Astrocyte of the spinal cord (primary cell): ENCODE data around the gene TRAIP.

Source experiments
- DNase-seq: peaks from one replicate; pipeline ENCODE4 v3.0.0; 2011; ENCODE audit warnings: low read depth, low spot score
- H3K4me3 ChIP-seq: 2 replicates; pipeline ENCODE4 v1.5.1; 2011; ENCODE audit warnings: low read depth, mild to moderate bottlenecking, low read length, moderate library complexity
- in situ Hi-C: cut with HindIII; loops from 2 replicates; pipeline ENCODE4 v1.10.0; 2017; ENCODE audit warnings: low sequenced_read_pairs
- TF ChIP-seq, protein P1 (sequence below): IDR thresholded peaks from 2 replicates; pipeline ENCODE4 v1.5.1; 2012; ENCODE audit warnings: low read depth, mild to moderate bottlenecking, low read length, inconsistent platforms

Gene TRAIP

DNA sequence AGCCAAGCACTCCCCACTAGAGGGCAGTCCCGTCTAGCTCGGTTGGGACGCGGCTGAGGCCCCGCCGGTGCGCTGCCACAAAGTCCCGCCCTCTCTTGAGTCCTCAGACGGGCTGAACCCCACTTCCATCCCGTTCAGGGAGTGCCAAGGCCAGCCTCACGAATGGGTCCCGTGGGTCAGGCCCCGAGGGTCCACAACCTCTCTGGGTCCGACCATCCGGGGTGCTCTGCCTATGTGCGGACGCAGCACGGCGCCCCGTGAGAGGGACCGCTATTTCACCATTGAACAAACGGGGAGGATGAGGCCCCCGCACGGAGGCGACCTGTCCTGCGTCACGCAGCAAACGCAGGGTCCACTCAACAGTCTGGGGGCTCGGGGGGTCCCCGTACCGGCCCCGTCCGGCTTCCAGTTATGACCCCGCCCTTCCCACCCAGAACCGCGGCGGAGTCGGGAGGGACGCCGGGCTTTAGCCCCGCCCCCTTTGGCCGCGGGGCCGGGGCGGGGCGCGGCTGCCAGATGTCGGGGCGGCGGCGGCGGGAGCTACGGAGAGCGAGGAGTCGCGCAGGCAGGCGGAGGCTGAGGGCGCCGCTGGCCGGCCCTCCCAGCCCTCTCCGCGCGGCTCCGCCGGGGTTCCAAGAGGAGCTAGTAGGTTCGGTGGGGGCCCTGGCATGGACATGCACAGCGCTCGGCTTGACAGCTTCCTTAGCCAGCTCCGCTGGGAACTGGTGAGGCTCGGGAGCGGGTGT, 53.5 kb downstream of the TRAIP start, which contains the start of gene INKA1:
INKA1 (plus strand) TSS at position 543 of the 746 bp plus-strand sequence; CDS start at position 675, 132 bp downstream.
- DNase-seq = peak; percentile 79
- peak within 1 kb of the TSS; percentile 66 for H3K4me3 ChIP-seq
- TF ChIP-seq, protein P1, sequence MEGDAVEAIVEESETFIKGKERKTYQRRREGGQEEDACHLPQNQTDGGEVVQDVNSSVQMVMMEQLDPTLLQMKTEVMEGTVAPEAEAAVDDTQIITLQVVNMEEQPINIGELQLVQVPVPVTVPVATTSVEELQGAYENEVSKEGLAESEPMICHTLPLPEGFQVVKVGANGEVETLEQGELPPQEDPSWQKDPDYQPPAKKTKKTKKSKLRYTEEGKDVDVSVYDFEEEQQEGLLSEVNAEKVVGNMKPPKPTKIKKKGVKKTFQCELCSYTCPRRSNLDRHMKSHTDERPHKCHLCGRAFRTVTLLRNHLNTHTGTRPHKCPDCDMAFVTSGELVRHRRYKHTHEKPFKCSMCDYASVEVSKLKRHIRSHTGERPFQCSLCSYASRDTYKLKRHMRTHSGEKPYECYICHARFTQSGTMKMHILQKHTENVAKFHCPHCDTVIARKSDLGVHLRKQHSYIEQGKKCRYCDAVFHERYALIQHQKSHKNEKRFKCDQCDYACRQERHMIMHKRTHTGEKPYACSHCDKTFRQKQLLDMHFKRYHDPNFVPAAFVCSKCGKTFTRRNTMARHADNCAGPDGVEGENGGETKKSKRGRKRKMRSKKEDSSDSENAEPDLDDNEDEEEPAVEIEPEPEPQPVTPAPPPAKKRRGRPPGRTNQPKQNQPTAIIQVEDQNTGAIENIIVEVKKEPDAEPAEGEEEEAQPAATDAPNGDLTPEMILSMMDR = peak; percentile 92
- in situ Hi-C loops = no loop called here

DNA sequence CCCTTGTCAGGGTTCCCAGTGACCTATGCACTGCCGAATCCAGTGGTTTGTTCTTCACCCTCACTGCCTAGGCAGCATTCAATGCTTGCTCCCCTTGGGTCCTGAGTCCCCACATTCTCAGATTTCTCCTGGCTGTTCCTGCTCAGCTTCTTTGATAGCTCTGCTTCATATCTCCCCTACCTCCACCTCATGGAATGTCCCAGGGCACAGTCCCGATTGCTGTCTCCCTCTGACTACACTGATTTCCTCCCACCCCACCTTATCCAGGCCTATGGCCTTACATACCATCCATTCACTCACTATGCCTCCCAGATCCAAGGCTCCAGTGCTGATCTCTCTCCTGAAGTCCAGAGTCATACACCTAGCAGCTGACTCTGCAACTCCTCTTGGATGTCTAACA, 55.2 kb downstream of the TRAIP start:
- no peak overlapping the region for H3K4me3 ChIP-seq
- TF ChIP-seq, protein P1 = no peak
- in situ Hi-C loops = no loop called here
- no peak for DNase-seq

DNA sequence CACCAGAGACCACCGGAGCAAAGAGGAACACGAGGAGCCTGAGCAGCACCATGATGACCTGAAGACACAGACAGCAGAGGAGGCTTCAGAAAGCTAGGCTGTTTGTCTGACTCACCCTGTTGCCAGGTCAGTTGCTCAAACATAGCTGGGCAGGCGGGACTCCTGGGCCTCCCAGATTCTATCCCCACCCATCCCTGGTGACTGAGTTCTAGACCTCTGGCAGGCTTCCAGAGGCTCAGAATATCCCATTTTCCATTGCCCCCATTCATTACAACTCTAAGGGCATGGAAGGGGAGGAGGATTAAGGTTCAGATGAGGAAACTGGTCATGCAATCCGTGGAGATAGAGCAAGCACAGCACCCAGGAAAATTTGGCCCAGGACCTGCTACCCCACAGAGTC, 56.6 kb downstream of the TRAIP start, which contains the start of gene CDHR4:
CDHR4 (minus strand) TSS at position 113 of the 400 bp plus-strand sequence; CDS start at position 52, 61 bp downstream.
- no peak within 1 kb of the TSS for H3K4me3 ChIP-seq
- TF ChIP-seq, protein P1 = no peak
- peak; percentile 45 for DNase-seq
- in situ Hi-C loops = no loop called here

DNA sequence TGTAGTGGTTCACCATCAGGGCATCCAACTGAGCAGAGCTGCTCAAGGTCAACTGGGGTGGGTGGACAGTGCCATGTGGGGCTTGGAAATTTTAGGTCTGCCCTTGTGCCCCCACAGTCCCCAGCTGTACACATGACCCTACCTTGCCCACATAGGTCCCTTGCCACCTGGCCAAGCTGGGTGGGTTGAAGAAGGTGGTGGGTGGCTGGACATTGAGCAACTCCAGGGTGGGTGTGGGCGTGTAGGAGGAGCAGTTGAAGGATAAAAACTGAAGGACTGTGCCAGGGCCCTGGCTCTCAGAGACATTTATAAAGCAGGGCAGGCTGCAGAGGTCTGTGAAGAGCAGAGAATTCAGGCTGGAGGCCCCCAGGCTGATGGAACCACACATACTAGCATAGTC, 57.3 kb downstream of the TRAIP start:
- no peak for DNase-seq
- TF ChIP-seq, protein P1 = no peak
- in situ Hi-C loops = no loop called here

DNA sequence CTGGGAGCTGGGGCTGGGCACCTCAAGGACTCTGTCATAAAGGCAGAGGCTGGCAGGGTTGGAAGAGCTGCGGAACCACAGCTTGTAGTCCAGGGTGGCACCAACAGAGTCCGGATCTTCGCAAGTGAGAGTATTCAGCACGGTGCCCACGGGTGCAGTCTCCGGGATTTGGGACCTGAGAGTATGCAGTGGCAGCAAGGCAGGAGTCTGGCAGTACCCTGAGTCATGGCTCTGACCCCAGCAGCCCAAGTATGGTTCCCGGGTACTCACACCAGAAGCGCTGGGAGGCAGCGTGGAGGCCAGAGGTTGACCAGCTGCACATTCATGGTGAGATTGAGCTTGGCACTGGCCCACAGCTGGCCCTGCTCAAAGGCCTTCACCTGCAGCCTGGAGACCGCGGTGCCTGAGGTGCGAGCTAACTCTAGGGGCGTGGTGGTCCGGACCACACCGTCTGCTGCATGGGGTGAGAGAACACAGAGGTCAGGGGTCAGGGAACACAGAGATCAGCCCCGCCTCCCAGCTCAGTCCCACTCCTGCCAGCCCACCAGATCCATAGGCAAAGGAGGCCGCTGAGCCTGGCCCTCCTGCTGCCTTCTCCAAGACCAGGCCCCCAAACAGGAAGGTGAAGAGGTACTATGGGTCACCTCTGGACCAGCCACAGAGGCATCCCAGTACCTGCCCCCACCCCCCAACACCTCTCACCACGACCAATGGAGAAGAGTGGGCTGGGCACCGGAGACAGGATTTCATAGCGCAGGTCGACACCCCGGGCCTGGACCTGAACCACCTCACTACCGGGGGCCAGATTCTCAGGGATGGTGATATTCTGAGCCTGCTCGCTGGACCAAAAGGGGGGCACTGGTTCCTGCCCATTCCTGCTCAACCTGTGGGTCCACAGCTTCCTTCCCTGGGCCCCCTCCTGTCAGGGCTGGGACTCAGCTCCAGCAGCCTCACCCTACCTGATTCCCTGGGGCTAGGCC, 61.1 kb downstream of the TRAIP start:
- no peak for DNase-seq
- in situ Hi-C loops = no loop called here
- TF ChIP-seq, protein P1 = no peak
- no peak overlapping the region for H3K4me3 ChIP-seq

More for the DNA sequence above, 57.3 kb downstream of the TRAIP start:
- H3K4me3 ChIP-seq = no peak overlapping the region

DNA sequence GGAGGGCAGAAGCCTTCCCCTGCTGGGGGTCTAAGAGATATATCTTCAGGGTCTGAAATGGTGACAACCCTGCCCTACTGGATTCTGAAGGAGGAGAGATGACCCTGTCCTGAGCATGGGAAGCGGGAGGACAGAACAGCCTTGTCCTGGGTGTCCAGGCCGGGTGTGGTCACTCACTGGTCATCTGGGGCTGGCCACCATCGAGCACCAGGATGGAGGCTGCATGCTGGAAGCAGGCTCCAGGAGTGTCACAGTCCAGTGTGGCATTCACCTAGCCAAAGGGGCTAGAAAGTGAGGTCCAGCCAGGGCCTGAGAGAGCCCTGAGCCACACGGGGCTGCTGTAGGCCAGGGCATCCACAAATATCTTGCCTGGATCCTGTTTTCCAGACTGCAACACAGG, 61.9 kb downstream of the TRAIP start:
- TF ChIP-seq, protein P1 = no peak
- DNase-seq = no peak
- H3K4me3 ChIP-seq = no peak overlapping the region
- in situ Hi-C loops = no loop called here
